Spleen (tissue), 7 donors: Measurements from ENCODE around the gene AP2S1.

Source experiments
- POLR2A ChIP-seq, 3 donors: fragments of 450-650 bp; IDR thresholded peaks; one replicate each; pipeline ENCODE4 v1.5.1; 2017; ENCODE audit warnings: antibody characterized with exemption in 3 of 3, mild to moderate bottlenecking in 1 of 3
- TF ChIP-seq, protein P1 (sequence below), 11 experiments: fragments of 200-600 bp in 7 of 11; fragments of 450-650 bp in 4 of 11; sonication (generic) in 4 of 11; IDR thresholded peaks in 8 of 11; conservative IDR thresholded peaks in 3 of 11; 1 replicate in 7 of 11; 2 replicates in 4 of 11; pipeline versions ENCODE4 v1.4.0 to v1.8.0; 2016 to 2021; ENCODE audit warnings: antibody characterized with exemption in 11 of 11, inconsistent platforms in 4 of 11, mild to moderate bottlenecking in 1 of 11
- donor health status: DM: no; HTN: no; CAD: no; lungs with moderate emphysema.
- donor health status: DM: no; HTN: no; CAD: no.
- donor health status: DM: no; HTN: no; CAD: no.

DNA sequence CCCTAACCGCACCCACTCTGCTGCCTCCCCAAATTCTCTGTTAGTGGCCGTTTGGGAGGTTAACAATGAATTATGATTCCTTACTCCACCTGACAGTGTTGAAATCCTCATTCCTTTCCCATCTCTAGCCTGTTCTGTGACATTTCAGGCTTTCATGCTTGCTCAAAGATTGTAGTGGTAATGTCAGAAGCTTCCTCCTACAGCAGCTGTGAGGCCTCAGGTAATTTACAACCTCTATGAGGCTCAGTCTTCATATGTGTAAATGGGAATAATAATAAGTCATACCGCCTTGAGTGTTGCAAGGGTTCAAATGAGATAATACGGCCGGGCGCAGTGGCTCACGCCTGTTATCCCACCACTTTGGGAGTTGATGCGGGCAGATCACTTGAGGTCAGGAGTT lies 61.3 kb downstream of the AP2S1 start:
- no peak for TF ChIP-seq POLR2A (IDR thresholded peaks at IDR 0.05)
- TF ChIP-seq, protein P1, sequence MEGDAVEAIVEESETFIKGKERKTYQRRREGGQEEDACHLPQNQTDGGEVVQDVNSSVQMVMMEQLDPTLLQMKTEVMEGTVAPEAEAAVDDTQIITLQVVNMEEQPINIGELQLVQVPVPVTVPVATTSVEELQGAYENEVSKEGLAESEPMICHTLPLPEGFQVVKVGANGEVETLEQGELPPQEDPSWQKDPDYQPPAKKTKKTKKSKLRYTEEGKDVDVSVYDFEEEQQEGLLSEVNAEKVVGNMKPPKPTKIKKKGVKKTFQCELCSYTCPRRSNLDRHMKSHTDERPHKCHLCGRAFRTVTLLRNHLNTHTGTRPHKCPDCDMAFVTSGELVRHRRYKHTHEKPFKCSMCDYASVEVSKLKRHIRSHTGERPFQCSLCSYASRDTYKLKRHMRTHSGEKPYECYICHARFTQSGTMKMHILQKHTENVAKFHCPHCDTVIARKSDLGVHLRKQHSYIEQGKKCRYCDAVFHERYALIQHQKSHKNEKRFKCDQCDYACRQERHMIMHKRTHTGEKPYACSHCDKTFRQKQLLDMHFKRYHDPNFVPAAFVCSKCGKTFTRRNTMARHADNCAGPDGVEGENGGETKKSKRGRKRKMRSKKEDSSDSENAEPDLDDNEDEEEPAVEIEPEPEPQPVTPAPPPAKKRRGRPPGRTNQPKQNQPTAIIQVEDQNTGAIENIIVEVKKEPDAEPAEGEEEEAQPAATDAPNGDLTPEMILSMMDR (IDR thresholded peaks at IDR 0.05 in 8 of 11, conservative IDR thresholded peaks at IDR 0.05 in 3 of 11) = no peak
